ENCODE measurements around the gene SNX27. TPM values are rescaled to one million over a fixed set of nuclear protein-coding genes. Genes with fewer than 3 reads are reported as not detected.

SNX27 gene
- total and polyA plus RNA-seq, 10 of the 15 experiments (the other 5 are each of a cell fraction or from before 2014, with no cell fraction given): 3.8 to 21.8 (median 12.5) TPM

GRCh38 chr1:151721788-151722510 lies 110.1 kb downstream of the SNX27 start:
- ATAC-seq (no peak), FAIRE-seq (no peak), DNase-seq (ENCODE audit: low read depth, low spot score) (no peak)
- H3K36me3 ChIP-seq (ENCODE audit: control insufficient read depth in 2 of 2, insufficient read depth in 2 of 2, low read length in 1 of 2): no peaks in the 10 kb centered on the region
- intact Hi-C loops (cut with micrococcal nuclease; ENCODE audit: unreplicated experiment): loop anchor here (5.0 kb wide), 1 partner anchor 105 kb away; no protein-coding TSS in a partner anchor
- ChIA-PET POLR2A (no interaction called here), SMC1A (ENCODE audit: uncharacterized antibody, unreplicated experiment) (interaction anchor here (0.9 kb wide), 1 partner anchor 128 kb away, joined by 4 read pairs; no protein-coding TSS in a partner anchor), CTCF (interaction anchor here (0.7 to 1.7 kb wide), 3 partner anchors 9 to 115 kb away, joined by 3 to 7 read pairs (median 3); no protein-coding TSS in a partner anchor), RAD21 (ENCODE audit: unreplicated experiment) (no interaction called here)
- no TSS peak for BruUV-seq (replicated peaks)
- no peak overlapping the region for H3K27ac ChIP-seq (ENCODE audit: control insufficient read depth, insufficient read depth)
- 33% methylated on average over 17 of the region's 17 CpGs for WGBS (ENCODE audit: insufficient coverage, insufficient replicate concordance, low lambda C conversion rate, missing lambda C conversion rate)
- H3K9me3 ChIP-seq (replicated peaks; ENCODE audit: control insufficient read depth, insufficient read depth, low read length): no peaks in the 10 kb centered on the region
- H2AFZ ChIP-seq (ENCODE audit: control insufficient read depth, low read depth, low read length): peak overlapping the region; percentile 6
- H3K27me3 ChIP-seq (replicated peaks in 1 of 2; ENCODE audit: control insufficient read depth in 2 of 2, insufficient read depth in 2 of 2, low read length in 1 of 2): peaks cover 1 to 6% of the 10 kb centered on the region in 2 experiments; a peak in 3 of 4 replicates
- peaks cover 16% of the 10 kb centered on the region for H3K4me1 ChIP-seq (ENCODE audit: control insufficient read depth, insufficient read depth, low read length)
- in situ Hi-C loops (cut with MboI): no loop called here
- H3K4me2 ChIP-seq (ENCODE audit: control insufficient read depth, insufficient read depth): peak overlapping the region; percentile 85
- no peaks in the 10 kb centered on the region for H3K79me2 ChIP-seq (ENCODE audit: control insufficient read depth, insufficient read depth, low read length)
- TF ChIP-seq EED (IDR thresholded peaks at IDR 0.05; ENCODE audit: low read depth) (no peak), MEF2B (IDR thresholded peaks at IDR 0.05; ENCODE audit: partially characterized antibody, poor library complexity, severe bottlenecking) (no peak)
- no peaks in the 10 kb centered on the region for H4K20me1 ChIP-seq (ENCODE audit: control insufficient read depth, insufficient read depth)
- peak overlapping the region; percentile 76 for H3K4me3 ChIP-seq
- H3K9ac ChIP-seq (ENCODE audit: control insufficient read depth, insufficient read depth, low read length): no peak overlapping the region

GRCh38 chr1:151723726-151724370 lies 112.0 kb downstream of the SNX27 start:
- CTCF ChIA-PET: no interaction called here
- ATAC-seq (no peak), DNase-seq (ENCODE audit: low read depth, low spot score) (no peak), FAIRE-seq (no peak)
- H2AFZ ChIP-seq (ENCODE audit: control insufficient read depth, low read depth, low read length): no peak overlapping the region
- WGBS (ENCODE audit: insufficient coverage, insufficient replicate concordance, low lambda C conversion rate, missing lambda C conversion rate): 14% methylated on average over 3 of the region's 3 CpGs
- in situ Hi-C loops (cut with MboI): no loop called here
- no peak overlapping the region for H3K9ac ChIP-seq (ENCODE audit: control insufficient read depth, insufficient read depth, low read length)
- no peaks in the 10 kb centered on the region for H3K36me3 ChIP-seq (ENCODE audit: control insufficient read depth in 2 of 2, insufficient read depth in 2 of 2, low read length in 1 of 2)
- H3K9me3 ChIP-seq (replicated peaks; ENCODE audit: control insufficient read depth, insufficient read depth, low read length): no peaks in the 10 kb centered on the region
- peaks cover 0 to 6% of the 10 kb centered on the region in 2 experiments; a peak in 2 of 4 replicates for H3K27me3 ChIP-seq (replicated peaks in 1 of 2; ENCODE audit: control insufficient read depth in 2 of 2, insufficient read depth in 2 of 2, low read length in 1 of 2)
- no peak for TF ChIP-seq KLF5 (IDR thresholded peaks at IDR 0.05; ENCODE audit: partially characterized antibody)
- no peak for TF ChIP-seq MLLT1 (IDR thresholded peaks at IDR 0.05)
- TF ChIP-seq BHLHE40 (IDR thresholded peaks at IDR 0.05; ENCODE audit: borderline replicate concordance in 1 of 2, low read depth in 2 of 2, low read length in 1 of 2): no peak
- TF ChIP-seq JUNB (IDR thresholded peaks at IDR 0.05): no peak
- no peaks in the 10 kb centered on the region for H3K79me2 ChIP-seq (ENCODE audit: control insufficient read depth, insufficient read depth, low read length)
- H3K4me3 ChIP-seq: no peak overlapping the region
- no peaks in the 10 kb centered on the region for H4K20me1 ChIP-seq (ENCODE audit: control insufficient read depth, insufficient read depth)
- SMC1A ChIA-PET (ENCODE audit: uncharacterized antibody, unreplicated experiment): no interaction called here
- RAD21 ChIA-PET (ENCODE audit: unreplicated experiment): no interaction called here
- H3K4me1 ChIP-seq (ENCODE audit: control insufficient read depth, insufficient read depth, low read length): peaks cover 16% of the 10 kb centered on the region
- POLR2A ChIA-PET: no interaction called here
- H3K27ac ChIP-seq (ENCODE audit: control insufficient read depth, insufficient read depth): no peak overlapping the region
- H3K4me2 ChIP-seq (ENCODE audit: control insufficient read depth, insufficient read depth): no peak overlapping the region
- intact Hi-C loops (cut with micrococcal nuclease; ENCODE audit: unreplicated experiment): loop anchor here (5.0 kb wide), 1 partner anchor 107 kb away; no protein-coding TSS in a partner anchor
- no TSS peak for BruUV-seq (replicated peaks)
